A673 (cell line): ENCODE measurements around the gene ITSN1.

Experiments used
- EZH2 ChIP-seq: fragments of 200-600 bp; sonication (generic); IDR thresholded peaks from 2 replicates; pipeline ENCODE4 v1.6.1; 2017; ENCODE audit warnings: borderline replicate concordance, low read depth, mild to moderate bottlenecking, mixed read lengths, antibody characterized with exemption, low read length; ENCODE audit not compliant: poor library complexity, severe bottlenecking
- TF ChIP-seq, protein P1 (sequence below): fragments of 300-800, 200-600 bp; sonication (generic); conservative IDR thresholded peaks from 2 replicates; pipeline ENCODE4 v1.5.1; 2017; ENCODE audit warnings: low read depth, mild to moderate bottlenecking, antibody characterized with exemption, low read length, moderate library complexity, mixed read lengths

DNA sequence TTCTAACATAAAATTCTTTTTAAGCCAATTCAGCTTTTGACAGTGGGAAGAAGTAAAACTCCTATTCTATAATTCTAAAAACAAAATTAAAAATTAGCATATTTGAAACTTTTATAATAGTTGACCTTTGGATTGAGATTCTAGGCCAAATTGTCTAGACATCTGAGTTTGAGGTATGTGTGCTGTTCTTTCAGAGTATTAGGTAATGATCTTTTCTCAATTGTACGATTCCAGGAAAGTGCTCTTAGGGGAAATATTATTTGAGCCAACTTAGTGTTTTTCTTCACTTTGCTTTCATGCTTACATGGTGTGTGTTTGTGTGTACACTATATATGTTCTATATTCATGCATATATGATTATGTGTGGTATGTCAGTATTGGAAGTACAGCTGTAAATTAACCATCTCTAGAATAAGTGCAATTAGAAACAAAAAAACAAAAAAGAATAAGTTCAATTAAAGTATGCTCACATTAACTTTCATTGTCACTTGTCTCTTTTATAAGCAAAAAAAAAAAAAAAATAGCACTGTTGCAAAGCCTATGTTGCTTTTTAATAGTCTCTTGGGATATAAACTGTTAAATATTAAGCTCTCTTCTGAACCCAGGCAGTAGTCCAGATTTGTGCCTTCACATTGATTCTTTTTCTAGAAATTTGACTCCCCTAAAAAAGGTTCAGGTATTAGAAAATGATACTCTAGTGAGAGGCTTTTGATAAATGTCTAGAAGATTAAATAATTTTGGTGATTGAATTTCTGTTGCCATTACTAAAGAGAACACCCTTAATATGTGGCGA lies 141.1 kb downstream of the ITSN1 start:
- no peak for TF ChIP-seq EZH2
- TF ChIP-seq, protein P1, sequence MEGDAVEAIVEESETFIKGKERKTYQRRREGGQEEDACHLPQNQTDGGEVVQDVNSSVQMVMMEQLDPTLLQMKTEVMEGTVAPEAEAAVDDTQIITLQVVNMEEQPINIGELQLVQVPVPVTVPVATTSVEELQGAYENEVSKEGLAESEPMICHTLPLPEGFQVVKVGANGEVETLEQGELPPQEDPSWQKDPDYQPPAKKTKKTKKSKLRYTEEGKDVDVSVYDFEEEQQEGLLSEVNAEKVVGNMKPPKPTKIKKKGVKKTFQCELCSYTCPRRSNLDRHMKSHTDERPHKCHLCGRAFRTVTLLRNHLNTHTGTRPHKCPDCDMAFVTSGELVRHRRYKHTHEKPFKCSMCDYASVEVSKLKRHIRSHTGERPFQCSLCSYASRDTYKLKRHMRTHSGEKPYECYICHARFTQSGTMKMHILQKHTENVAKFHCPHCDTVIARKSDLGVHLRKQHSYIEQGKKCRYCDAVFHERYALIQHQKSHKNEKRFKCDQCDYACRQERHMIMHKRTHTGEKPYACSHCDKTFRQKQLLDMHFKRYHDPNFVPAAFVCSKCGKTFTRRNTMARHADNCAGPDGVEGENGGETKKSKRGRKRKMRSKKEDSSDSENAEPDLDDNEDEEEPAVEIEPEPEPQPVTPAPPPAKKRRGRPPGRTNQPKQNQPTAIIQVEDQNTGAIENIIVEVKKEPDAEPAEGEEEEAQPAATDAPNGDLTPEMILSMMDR, result no peak
